Measurements from ENCODE around the gene DCAF6.
"Not testable (repeated sequence)": the region's sequence is repeated elsewhere in the genome, so short reads cannot be mapped to it uniquely, and the experiment has no call there.

DCAF6 gene, protein sequence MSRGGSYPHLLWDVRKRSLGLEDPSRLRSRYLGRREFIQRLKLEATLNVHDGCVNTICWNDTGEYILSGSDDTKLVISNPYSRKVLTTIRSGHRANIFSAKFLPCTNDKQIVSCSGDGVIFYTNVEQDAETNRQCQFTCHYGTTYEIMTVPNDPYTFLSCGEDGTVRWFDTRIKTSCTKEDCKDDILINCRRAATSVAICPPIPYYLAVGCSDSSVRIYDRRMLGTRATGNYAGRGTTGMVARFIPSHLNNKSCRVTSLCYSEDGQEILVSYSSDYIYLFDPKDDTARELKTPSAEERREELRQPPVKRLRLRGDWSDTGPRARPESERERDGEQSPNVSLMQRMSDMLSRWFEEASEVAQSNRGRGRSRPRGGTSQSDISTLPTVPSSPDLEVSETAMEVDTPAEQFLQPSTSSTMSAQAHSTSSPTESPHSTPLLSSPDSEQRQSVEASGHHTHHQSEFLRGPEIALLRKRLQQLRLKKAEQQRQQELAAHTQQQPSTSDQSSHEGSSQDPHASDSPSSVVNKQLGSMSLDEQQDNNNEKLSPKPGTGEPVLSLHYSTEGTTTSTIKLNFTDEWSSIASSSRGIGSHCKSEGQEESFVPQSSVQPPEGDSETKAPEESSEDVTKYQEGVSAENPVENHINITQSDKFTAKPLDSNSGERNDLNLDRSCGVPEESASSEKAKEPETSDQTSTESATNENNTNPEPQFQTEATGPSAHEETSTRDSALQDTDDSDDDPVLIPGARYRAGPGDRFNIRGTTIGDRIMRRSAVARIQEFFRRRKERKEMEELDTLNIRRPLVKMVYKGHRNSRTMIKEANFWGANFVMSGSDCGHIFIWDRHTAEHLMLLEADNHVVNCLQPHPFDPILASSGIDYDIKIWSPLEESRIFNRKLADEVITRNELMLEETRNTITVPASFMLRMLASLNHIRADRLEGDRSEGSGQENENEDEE

GRCh38 chr1:167936068-167936929 lies at the start of gene DCAF6:
Gene DCAF6 (plus strand): TSS chr1:167936683. CDS start chr1:167936912, 229 bp downstream.
- peak; percentile 93 to 95 for DNase-seq (ENCODE audit: low read depth in 2 of 2)

- DNase-seq (ENCODE audit: low read depth in 2 of 2), result not testable (repeated sequence)
These were observed 49.3 kb upstream of the DCAF6 start for GRCh38 chr1:167887187-167887586.

GRCh38 chr1:167890400-167890799 lies 46.1 kb upstream of the DCAF6 start:
- no peak for DNase-seq (ENCODE audit: low read depth in 2 of 2)

- DNase-seq (ENCODE audit: low read depth in 2 of 2), result no peak
These were observed 42.7 kb upstream of the DCAF6 start for GRCh38 chr1:167893798-167894197.

DNA sequence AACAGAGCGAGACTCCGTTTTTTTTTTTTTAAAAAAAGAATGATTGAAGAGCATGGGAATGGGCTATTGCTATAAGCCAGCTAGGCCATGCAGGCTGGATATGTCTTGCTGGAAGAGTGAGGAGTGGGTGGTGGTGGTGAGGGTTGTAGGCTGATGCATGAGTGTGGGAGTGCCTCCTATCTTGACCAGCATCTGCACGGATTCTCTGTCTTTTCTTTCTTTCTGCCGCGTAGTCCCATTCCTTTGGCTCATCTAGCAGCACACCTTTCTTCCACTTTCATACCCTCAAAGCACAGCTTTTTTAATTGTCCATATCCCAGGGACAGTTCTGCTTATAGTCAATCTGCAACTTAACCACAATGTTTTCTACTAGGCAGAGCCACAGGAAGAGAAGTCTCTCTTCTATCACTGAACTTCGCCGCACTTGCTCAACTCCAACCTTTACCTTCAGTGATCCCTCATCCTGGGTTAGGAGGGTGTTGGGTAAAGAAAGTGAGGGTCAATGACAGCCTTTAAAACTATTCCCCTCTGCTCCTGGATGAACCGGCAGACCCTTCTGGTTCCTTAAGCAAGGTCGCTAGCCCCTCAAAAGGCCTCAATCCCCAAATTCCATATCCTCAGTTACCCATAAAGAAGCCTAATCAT lies 37.8 kb upstream of the DCAF6 start:
- no peak for DNase-seq (ENCODE audit: low read depth in 2 of 2)

DNA sequence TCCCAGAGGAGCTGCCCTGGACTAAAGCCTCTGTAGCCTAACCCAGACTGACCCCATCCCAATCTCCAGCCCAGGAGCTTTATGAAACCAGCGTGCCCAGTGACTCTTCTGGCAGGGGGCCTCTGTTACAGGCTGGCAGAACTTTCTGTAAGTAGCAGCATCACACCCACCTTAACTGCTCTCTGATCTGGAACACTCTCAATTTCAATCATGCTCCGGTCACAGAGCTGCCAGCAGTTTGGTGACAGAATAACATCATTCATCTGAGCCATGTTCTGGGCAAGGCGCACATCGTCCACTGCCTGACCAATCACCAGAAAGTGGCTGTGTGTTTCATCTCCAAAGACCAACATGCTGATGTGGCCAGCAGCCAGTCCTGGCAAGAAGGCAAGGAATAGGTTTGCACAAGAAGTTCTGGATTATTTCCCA lies 37.2 kb upstream of the DCAF6 start:
- no peak for DNase-seq (ENCODE audit: low read depth in 2 of 2)

GRCh38 chr1:167900907-167901306 lies 35.6 kb upstream of the DCAF6 start:
- DNase-seq (ENCODE audit: low read depth in 2 of 2), result no peak

GRCh38 chr1:167904652-167905130 lies 31.8 kb upstream of the DCAF6 start:
- DNase-seq (ENCODE audit: low read depth in 2 of 2), result no peak

DNA sequence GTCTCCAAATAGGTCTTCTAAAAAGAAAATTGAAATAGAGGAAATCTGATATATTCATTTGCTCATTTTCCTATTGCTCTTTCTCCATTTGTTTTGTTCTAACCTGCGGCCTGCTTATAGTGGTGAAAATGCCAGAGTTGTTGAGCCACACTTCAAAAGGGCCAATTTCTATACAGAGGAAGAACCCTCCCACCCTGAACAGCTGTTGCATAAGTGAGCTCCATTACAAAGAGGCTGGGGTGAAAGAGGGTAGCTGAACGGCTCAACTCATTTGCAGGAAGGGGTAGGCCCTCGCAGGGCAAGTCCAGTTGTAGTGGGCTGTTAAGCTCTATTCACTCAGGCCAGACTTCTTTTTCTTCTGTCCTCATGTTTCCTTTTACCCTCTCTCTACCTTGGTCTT lies 31.3 kb upstream of the DCAF6 start:
- DNase-seq (ENCODE audit: low read depth in 2 of 2), result no peak

DNA sequence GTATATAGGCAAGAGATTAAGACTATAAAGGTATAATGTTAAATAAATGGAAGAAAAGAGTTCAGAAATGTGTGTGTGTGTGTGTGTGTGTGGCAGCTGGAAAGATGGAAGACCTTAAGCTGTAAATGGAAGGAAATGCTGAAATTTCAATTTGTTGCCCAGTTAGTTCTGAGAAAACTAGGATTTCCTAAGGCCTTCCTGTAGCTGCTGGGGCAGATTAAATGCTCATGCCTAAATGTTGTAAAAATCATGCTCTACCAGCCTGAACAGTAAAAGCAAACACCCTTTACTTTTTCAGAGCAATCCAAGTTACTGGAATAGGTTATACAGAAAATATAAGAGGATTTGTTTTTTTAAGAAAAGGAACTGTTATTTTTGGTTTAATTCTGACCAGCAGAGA lies 30.8 kb upstream of the DCAF6 start:
- DNase-seq (ENCODE audit: low read depth in 2 of 2), result no peak

- DNase-seq (ENCODE audit: low read depth in 2 of 2), result no peak
These were observed 26.7 kb upstream of the DCAF6 start for GRCh38 chr1:167909691-167910180.

DNA sequence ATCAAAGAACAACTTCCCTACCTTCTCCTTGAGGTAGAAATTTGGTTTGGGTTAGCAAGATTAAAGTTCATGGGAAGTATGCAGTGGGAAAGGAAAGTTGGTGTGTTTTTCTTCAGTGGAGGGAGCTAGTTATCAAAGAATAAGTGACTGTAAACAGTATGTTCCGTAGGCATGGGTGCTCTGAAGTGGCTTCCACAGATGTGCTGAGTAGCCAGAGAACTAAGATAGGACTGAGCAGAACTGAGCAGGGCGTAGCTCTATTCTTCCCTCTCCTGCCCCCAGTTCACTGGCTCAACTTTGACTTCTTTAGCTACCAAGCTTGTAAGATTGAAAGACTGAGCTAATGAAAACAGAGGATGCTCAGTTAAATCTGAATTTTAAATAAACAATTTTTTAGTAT lies 26.0 kb upstream of the DCAF6 start:
- no peak for DNase-seq (ENCODE audit: low read depth in 2 of 2)

DNA sequence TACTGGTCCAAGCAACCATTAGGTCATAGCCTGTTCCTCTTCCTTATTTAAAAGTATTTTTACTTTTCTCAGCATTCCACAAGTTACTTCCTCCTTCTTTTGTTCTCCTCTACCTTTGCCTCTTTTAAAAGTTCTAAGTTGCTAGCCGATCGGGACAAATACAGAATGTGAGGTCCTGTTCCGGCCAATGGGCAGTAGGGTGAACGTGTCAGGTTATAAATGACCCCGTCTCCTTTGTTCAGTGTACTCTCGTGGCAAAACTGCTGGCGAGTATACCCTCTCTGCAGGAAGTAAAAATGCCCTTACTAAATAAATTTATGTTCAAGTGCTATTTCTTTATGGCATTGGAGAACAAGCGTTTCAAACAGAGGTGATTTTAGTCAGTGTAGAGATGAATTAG lies 25.1 kb upstream of the DCAF6 start:
- DNase-seq (ENCODE audit: low read depth in 2 of 2), result no peak

DNA sequence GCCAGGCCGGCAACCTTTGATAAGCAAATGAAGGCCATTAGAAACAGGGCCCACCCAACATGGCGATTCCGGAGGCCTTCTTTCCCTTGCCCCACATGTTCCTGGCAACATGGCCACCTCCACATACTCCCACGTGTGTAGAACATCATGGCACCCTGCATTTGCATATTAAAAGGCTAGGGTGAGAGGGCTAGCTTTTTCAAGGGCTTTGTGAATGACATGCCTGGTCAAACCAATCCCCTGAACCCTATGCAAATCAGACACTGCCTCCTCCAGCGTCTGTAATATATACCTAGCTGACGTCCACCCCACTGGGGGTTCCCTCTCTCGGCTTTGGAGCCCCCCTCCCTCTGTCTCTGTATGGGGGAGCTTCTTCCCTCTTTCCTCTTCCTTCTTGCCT lies 24.2 kb upstream of the DCAF6 start:
- DNase-seq (ENCODE audit: low read depth in 2 of 2), result no peak

- no peak for DNase-seq (ENCODE audit: low read depth in 2 of 2)
These were observed 22.5 kb upstream of the DCAF6 start, which contains the start of gene ADCY10 for GRCh38 chr1:167913895-167914496. Gene ADCY10 (minus strand): TSS chr1:167914134. CDS start chr1:167905140, 8,994 bp downstream.

- DNase-seq (ENCODE audit: low read depth in 2 of 2), result no peak
These were observed 20.9 kb upstream of the DCAF6 start for GRCh38 chr1:167915569-167915968.

DNA sequence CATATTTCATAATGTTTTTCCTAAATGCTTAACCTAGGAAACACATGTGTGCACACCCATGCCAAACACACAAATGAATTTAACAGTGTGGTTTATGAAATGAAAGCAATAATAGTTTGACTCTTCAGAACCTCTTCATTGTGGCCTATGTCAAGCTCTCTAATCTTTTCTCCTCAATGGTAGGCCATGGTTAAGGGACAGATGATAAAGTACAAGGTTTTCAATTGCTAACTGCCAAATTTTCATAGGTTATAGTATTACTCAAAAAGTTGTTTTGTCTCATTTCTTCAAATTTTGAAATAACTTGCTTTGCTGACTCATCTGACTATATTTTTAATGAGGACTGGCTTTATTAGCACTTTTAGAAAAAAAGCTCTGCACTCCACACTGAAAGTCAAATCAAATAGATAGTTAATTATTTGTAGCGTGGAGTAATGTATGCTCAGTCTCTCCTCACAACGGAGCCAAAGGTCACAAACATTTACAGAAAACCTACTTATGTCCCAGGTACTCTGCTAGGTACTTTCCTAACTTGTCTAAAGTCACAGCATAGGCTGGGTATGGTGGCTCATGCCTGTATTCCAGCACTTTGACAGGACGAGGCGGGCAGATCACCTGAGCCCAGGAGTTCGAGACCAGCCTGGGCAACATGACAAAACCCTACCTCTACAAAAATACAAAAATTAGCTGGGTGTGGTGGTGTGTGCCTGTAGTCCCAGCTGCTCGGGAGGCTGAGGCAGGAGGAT lies 19.5 kb upstream of the DCAF6 start:
- no peak for DNase-seq (ENCODE audit: low read depth in 2 of 2)

DNA sequence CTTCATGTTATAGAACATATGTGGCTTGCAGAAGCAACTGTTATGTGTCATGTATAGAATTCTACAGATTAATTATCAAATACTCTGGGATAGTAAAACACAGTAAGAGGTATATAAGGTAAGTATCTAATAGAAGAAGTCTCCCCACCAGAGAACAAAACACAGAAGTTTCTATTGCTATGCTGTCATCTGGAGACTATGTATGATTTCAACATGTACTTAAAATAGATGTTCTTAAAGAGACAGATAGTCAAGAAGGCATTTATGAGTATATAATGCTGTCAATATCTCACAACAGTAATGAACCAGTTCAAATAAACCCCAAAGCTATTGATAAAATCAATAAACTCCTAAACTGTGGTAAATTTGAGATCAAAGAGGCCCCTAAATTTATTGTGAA lies 14.5 kb upstream of the DCAF6 start:
- DNase-seq (ENCODE audit: low read depth in 2 of 2), result no peak

DNA sequence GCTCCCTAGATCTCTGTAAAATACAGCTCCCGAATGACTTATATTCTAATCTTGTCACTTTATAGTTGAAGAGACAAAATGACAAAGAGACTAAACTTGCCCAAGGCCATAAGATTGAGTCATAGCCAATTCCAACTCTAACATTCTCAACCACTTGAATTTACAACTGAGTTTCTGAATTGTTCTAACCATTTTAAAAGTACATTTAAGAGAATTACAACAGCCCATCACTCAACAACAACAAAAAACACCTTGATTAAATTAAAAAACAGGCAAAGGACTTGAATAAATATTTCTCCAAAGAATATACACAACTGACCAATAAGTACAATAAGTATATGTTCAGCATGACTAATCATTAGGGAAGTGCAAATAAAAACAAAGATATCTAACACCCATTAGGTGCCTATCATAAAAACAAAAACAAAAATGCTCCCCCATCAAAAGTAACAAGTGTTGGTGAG lies 13.8 kb upstream of the DCAF6 start:
- no peak for DNase-seq (ENCODE audit: low read depth in 2 of 2)

Measured in activated CD8-positive, alpha-beta memory T cell treated with anti-CD3 and anti-CD28 coated beads for 4 hours (primary cell).